PFSK-1 (cell line): ENCODE data around the gene ACOXL.

ENCODE experiments used
- FOXP2 ChIP-seq: optimal IDR thresholded peaks from 2 replicates; pipeline ENCODE3; 2011; ENCODE audit warnings: borderline replicate concordance, control low read depth, inconsistent platforms; ENCODE audit not compliant: insufficient read depth; ENCODE audit errors: extremely low read length, extremely low read depth
- POLR2AphosphoS5 ChIP-seq: IDR thresholded peaks from 2 replicates; pipeline ENCODE4 v1.6.1; 2012; ENCODE audit warnings: low read depth, mild to moderate bottlenecking, control low read depth, low read length, moderate library complexity
- REST ChIP-seq, 2 experiments: IDR thresholded peaks; 2 replicates each; pipeline versions ENCODE4 v1.6.1 to v1.8.0; 2011 to 2012; ENCODE audit warnings: low read depth in 2 of 2, low read length in 2 of 2, control low read depth in 1 of 2, inconsistent platforms in 1 of 2, mild to moderate bottlenecking in 1 of 2, moderate library complexity in 1 of 2; ENCODE audit not compliant: insufficient read depth in 1 of 2
- SIN3A ChIP-seq: IDR thresholded peaks from 2 replicates; pipeline ENCODE4 v1.6.1; 2012; ENCODE audit warnings: mild to moderate bottlenecking, low read length, moderate library complexity, borderline replicate concordance; ENCODE audit not compliant: insufficient read depth
- TAF1 ChIP-seq: IDR thresholded peaks from 2 replicates; pipeline ENCODE4 v1.6.1; 2012; ENCODE audit warnings: low read length, control low read depth, borderline replicate concordance; ENCODE audit not compliant: insufficient read depth

Gene ACOXL

GRCh38 chr2:110743600-110743999 lies 11.2 kb downstream of the ACOXL start:
- TF ChIP-seq SIN3A (no peak), REST (IDR thresholded peaks at IDR 0.05; ENCODE audit: insufficient read depth in 1 of 2, low read depth in 2 of 2, low read length in 2 of 2) (no peak), POLR2AphosphoS5 (no peak), TAF1 (no peak), FOXP2 (no peak)

GRCh38 chr2:110744429-110744828 lies 12.1 kb downstream of the ACOXL start:
- TF ChIP-seq TAF1 (no peak), FOXP2 (no peak)

- no peak for TF ChIP-seq SIN3A
- TF ChIP-seq TAF1 = no peak
- no peak for TF ChIP-seq FOXP2
- TF ChIP-seq REST (IDR thresholded peaks at IDR 0.05; ENCODE audit: insufficient read depth in 1 of 2, low read depth in 2 of 2, low read length in 2 of 2) = no peak
- no peak for TF ChIP-seq POLR2AphosphoS5
These were observed 12.7 kb downstream of the ACOXL start for GRCh38 chr2:110745048-110745447.

- TF ChIP-seq TAF1 (no peak), REST (IDR thresholded peaks at IDR 0.05; ENCODE audit: insufficient read depth in 1 of 2, low read depth in 2 of 2, low read length in 2 of 2) (no peak), SIN3A (no peak), FOXP2 (no peak), POLR2AphosphoS5 (no peak)
These were observed 14.5 kb downstream of the ACOXL start for GRCh38 chr2:110746586-110747521.

- TF ChIP-seq FOXP2 = no peak
- no peak for TF ChIP-seq SIN3A
- no peak for TF ChIP-seq TAF1
- no peak for TF ChIP-seq REST (IDR thresholded peaks at IDR 0.05; ENCODE audit: insufficient read depth in 1 of 2, low read depth in 2 of 2, low read length in 2 of 2)
These were observed 15.4 kb downstream of the ACOXL start for GRCh38 chr2:110747522-110748488.
